Naive thymus-derived CD8-positive, alpha-beta T cell (primary cell): ENCODE measurements around the gene COMMD7. TPM values are rescaled to one million over a fixed set of nuclear protein-coding genes. Genes with fewer than 3 reads are reported as not detected.
A peak's percentile ranks its signal among the peaks of the same experiment; 100 is the strongest.

ENCODE experiments used
- ATAC-seq, 2 donors: fragments of 150-1000 bp; cut with Tn5 transposase in 1 of 2; sonication (Bioruptor Pico), chemical (Tn5 transposase) in 1 of 2; 1 replicate in 1 of 2; 2 replicates in 1 of 2; pipeline ENCODE4 v1.10.0; 2021; ENCODE audit warnings: mild to moderate bottlenecking in 2 of 2, moderate library complexity in 2 of 2
- POLR2A ChIA-PET: fragments of 350-600 bp; sonication (Branson Sonifier 250); formaldehyde crosslinking; loops from one replicate; lab custom pipeline; 2021; ENCODE audit warnings: antibody characterized with exemption; lab: Charles Lee
- DNase-seq, 10 donors: peaks; one replicate each; pipeline versions ENCODE4 v3.0.0 to v3.0.0-alpha.2; 2020 to 2022
- H3K27ac Mint-ChIP-seq, 10 donors: one replicate each; pipeline ENCODE4 v1.8.0; 2020 to 2022; ENCODE audit warnings: mild to moderate bottlenecking in 10 of 10, mixed read lengths in 10 of 10, moderate library complexity in 4 of 10, inconsistent platforms in 1 of 10
- H3K27me3 Mint-ChIP-seq, 5 donors: one replicate each; pipeline ENCODE4 v1.8.0; 2021 to 2022; ENCODE audit warnings: mixed read lengths in 5 of 5
- H3K36me3 Mint-ChIP-seq, 3 donors: one replicate each; pipeline ENCODE4 v1.8.0; 2020 to 2022; ENCODE audit warnings: mixed read lengths in 3 of 3, mild to moderate bottlenecking in 2 of 3, inconsistent platforms in 1 of 3
- H3K4me1 Mint-ChIP-seq, 4 donors: one replicate each; pipeline ENCODE4 v1.8.0; 2021 to 2022; ENCODE audit warnings: mixed read lengths in 4 of 4
- H3K4me3 Mint-ChIP-seq, 10 donors: one replicate each; pipeline ENCODE4 v1.8.0; 2020 to 2022; ENCODE audit warnings: mild to moderate bottlenecking in 10 of 10, mixed read lengths in 10 of 10, moderate library complexity in 6 of 10, inconsistent platforms in 1 of 10
- H3K9me3 Mint-ChIP-seq, 9 donors: one replicate each; pipeline ENCODE4 v1.8.0; 2020 to 2022; ENCODE audit warnings: mixed read lengths in 9 of 9, mild to moderate bottlenecking in 3 of 9, inconsistent platforms in 1 of 9, moderate library complexity in 1 of 9
- polyA plus RNA-seq, 3 donors: library from polyadenylated mRNA; unstranded; fragments of 300-500 nt; fragmentation: Illumina TruSeq; gene quantifications; one replicate each; pipeline ENCODE4 v1.2.3, GENCODE V29; 2021
- total RNA-seq, 8 experiments: library from RNA in 2 of 8; stranded (reverse) in 2 of 8; gene quantifications; one replicate each; pipeline ENCODE4 v1.2.3 and lab custom pipeline; 2021 to 2026

The COMMD7 gene
- total and polyA plus RNA-seq, 5 experiments from 2014 or later: 32.4 to 138 (median 120) TPM

- no peak overlapping the region for H3K4me3 Mint-ChIP-seq
- H3K9me3 Mint-ChIP-seq: peaks cover 0 to 5% (median 0%) of the 10 kb centered on the region in 9 donors
- DNase-seq (no peak), ATAC-seq (no peak)
- H3K36me3 Mint-ChIP-seq: peaks cover 0 to 6% (median 0%) of the 10 kb centered on the region in 3 donors
- H3K27ac Mint-ChIP-seq: no peak overlapping the region
- POLR2A ChIA-PET: no interaction called here
- H3K4me1 Mint-ChIP-seq: peaks cover 2 to 5% (median 3%) of the 10 kb centered on the region in 4 donors
- no peaks in the 10 kb centered on the region for H3K27me3 Mint-ChIP-seq
These were observed 79.1 kb downstream of the COMMD7 start for GRCh38 chr20:32664012-32664677.

GRCh38 chr20:32663335-32664011 lies 79.8 kb downstream of the COMMD7 start:
- Mint-ChIP-seq H3K9me3 (peaks cover 0 to 5% (median 0%) of the 10 kb centered on the region in 9 donors), H3K36me3 (peaks cover 0 to 6% (median 0%) of the 10 kb centered on the region in 3 donors), H3K4me1 (peaks cover 2 to 5% (median 3%) of the 10 kb centered on the region in 4 donors), H3K27ac (no peak overlapping the region), H3K27me3 (no peaks in the 10 kb centered on the region), H3K4me3 (no peak overlapping the region)
- POLR2A ChIA-PET: no interaction called here
- DNase-seq (no peak), ATAC-seq (no peak)

- Mint-ChIP-seq H3K27ac (no peak overlapping the region), H3K4me1 (peaks cover 2 to 5% (median 3%) of the 10 kb centered on the region in 4 donors), H3K9me3 (peaks cover 0 to 5% (median 0%) of the 10 kb centered on the region in 9 donors), H3K27me3 (no peaks in the 10 kb centered on the region), H3K36me3 (peaks cover 0 to 6% (median 0%) of the 10 kb centered on the region in 3 donors), H3K4me3 (no peak overlapping the region)
- no peak for ATAC-seq
- POLR2A ChIA-PET: interaction anchor here (0.6 kb wide), 1 partner anchor 33 kb away, joined by 3 read pairs; no protein-coding TSS in a partner anchor
- no peak for DNase-seq
These were observed 81.3 kb downstream of the COMMD7 start for GRCh38 chr20:32661820-32662528.

GRCh38 chr20:32660661-32661060 lies 82.6 kb downstream of the COMMD7 start:
- Mint-ChIP-seq H3K4me3 (no peak overlapping the region), H3K4me1 (peaks cover 2 to 5% (median 3%) of the 10 kb centered on the region in 4 donors), H3K27me3 (no peaks in the 10 kb centered on the region), H3K27ac (no peak overlapping the region), H3K9me3 (peaks cover 0 to 5% (median 0%) of the 10 kb centered on the region in 9 donors), H3K36me3 (peaks cover 0 to 6% (median 0%) of the 10 kb centered on the region in 3 donors)
- POLR2A ChIA-PET: no interaction called here
- DNase-seq (no peak), ATAC-seq (no peak)

- H3K27ac Mint-ChIP-seq: no peak overlapping the region
- H3K27me3 Mint-ChIP-seq: no peaks in the 10 kb centered on the region
- DNase-seq: no peak
- POLR2A ChIA-PET: no interaction called here
- no peak overlapping the region for H3K4me3 Mint-ChIP-seq
- H3K4me1 Mint-ChIP-seq: peaks cover 6 to 12% (median 9%) of the 10 kb centered on the region in 4 donors
- peaks cover 0 to 6% (median 0%) of the 10 kb centered on the region in 3 donors for H3K36me3 Mint-ChIP-seq
- no peak for ATAC-seq
- H3K9me3 Mint-ChIP-seq: peaks cover 0 to 5% (median 0%) of the 10 kb centered on the region in 9 donors
These were observed 86.4 kb downstream of the COMMD7 start for GRCh38 chr20:32656827-32657226.

GRCh38 chr20:32655903-32656512 lies 87.3 kb downstream of the COMMD7 start:
- no peak for ATAC-seq
- no peak overlapping the region for H3K4me3 Mint-ChIP-seq

GRCh38 chr20:32652739-32653526 lies 90.3 kb downstream of the COMMD7 start:
- Mint-ChIP-seq H3K36me3 (no peaks in the 10 kb centered on the region), H3K9me3 (no peaks in the 10 kb centered on the region), H3K4me1 (peaks cover 9 to 17% (median 15%) of the 10 kb centered on the region in 4 donors), H3K4me3 (peak overlapping the region in 9 of 10 donors; percentile 36 to 75 (median 56)), H3K27ac (peak overlapping the region in 3 of 10 donors; percentile 40 to 47 (median 43)), H3K27me3 (no peaks in the 10 kb centered on the region)
- ATAC-seq (peak; percentile 98 to 99), DNase-seq (peak; percentile 74 to 92 (median 88))
- POLR2A ChIA-PET: interaction anchor here (0.5 to 6.7 kb wide), 11 partner anchors 23 to 612 kb away, joined by 3 to 76 read pairs (median 4); partner anchors contain the start of gene ASXL1

More at GRCh38 chr20:32655903-32656512, 87.3 kb downstream of the COMMD7 start:
- peak overlapping the region in 1 of 10 donors; percentile 59 for H3K27ac Mint-ChIP-seq
- peaks cover 0 to 5% (median 0%) of the 10 kb centered on the region in 3 donors for H3K36me3 Mint-ChIP-seq
- peaks cover 0 to 5% (median 0%) of the 10 kb centered on the region in 9 donors for H3K9me3 Mint-ChIP-seq
- peaks cover 9 to 17% (median 15%) of the 10 kb centered on the region in 4 donors for H3K4me1 Mint-ChIP-seq
- no peak for DNase-seq
- no peaks in the 10 kb centered on the region for H3K27me3 Mint-ChIP-seq
- POLR2A ChIA-PET: no interaction called here

Other genes with a start within 250 kb of the COMMD7 start
- 10 to 100 TPM; 65.7 to 66.1 TPM for gene NOL4L, start 158.1 kb downstream of the COMMD7 start, total RNA-seq
- 10 to 100 TPM; 10.0 to 21.5 (median 14.2) TPM for gene NOL4L, start 158.1 kb downstream of the COMMD7 start, polyA plus RNA-seq
- gene C20orf203, start 69.5 kb downstream of the COMMD7 start, total RNA-seq: under 1 TPM; 0.41 to 0.57 TPM
- gene C20orf203, start 69.5 kb downstream of the COMMD7 start, polyA plus RNA-seq: under 1 TPM in 1 of 3 donors, not detected in 2; 0.18 TPM
- under 1 TPM; 0.44 to 0.82 TPM for gene DNMT3B, start 18.9 kb upstream of the COMMD7 start, total RNA-seq
- gene DNMT3B, start 18.9 kb upstream of the COMMD7 start, polyA plus RNA-seq: under 1 TPM in 2 of 3 donors, not detected in 1; 0.08 to 0.65 TPM
- gene MAPRE1, start 76.5 kb upstream of the COMMD7 start, total RNA-seq: 10 to 100 TPM; 81.3 to 86.3 TPM
- gene MAPRE1, start 76.5 kb upstream of the COMMD7 start, polyA plus RNA-seq: 100 to 1,000 TPM; 100 to 112 (median 108) TPM
- 1 to 10 TPM; 2.2 to 2.9 TPM for gene EFCAB8, start 115.5 kb upstream of the COMMD7 start, total RNA-seq
- gene EFCAB8, start 115.5 kb upstream of the COMMD7 start, polyA plus RNA-seq: not detected